B cell (primary cell): ENCODE measurements around the gene PRODH2. TPM values are rescaled to one million over a fixed set of nuclear protein-coding genes. Genes with fewer than 3 reads are reported as not detected.

Experiments
- ATAC-seq: fragments of 200-7000 bp; cut with Tn5 transposase; one replicate; pipeline ENCODE4 v1.10.0; 2021; ENCODE audit warnings: low read depth, mild to moderate bottlenecking, moderate number of reproducible peaks, moderate library complexity
- CTCF ChIA-PET: fragments of 350-600 bp; sonication (Branson Sonifier 250); formaldehyde crosslinking; loops from one replicate; lab custom pipeline; 2021; ENCODE audit warnings: antibody characterized with exemption, inconsistent platforms; lab: Charles Lee
- POLR2A ChIA-PET: fragments of 350-600 bp; sonication (Branson Sonifier 250); formaldehyde crosslinking; loops from one replicate; lab custom pipeline; 2021; ENCODE audit warnings: antibody characterized with exemption; lab: Charles Lee
- DNase-seq: peaks from one replicate; pipeline ENCODE4 v3.0.0; 2013
- H2AFZ ChIP-seq: 2 replicates; pipeline ENCODE4 v1.6.1; 2012; ENCODE audit warnings: mild to moderate bottlenecking, low read depth, low read length; ENCODE audit not compliant: insufficient read depth, poor library complexity, severe bottlenecking
- H3K27ac ChIP-seq, 2 donors: 1 replicate in 1 of 2; 2 replicates in 1 of 2; pipeline ENCODE4 v1.5.1; 2012 to 2013; ENCODE audit warnings: low read length in 2 of 2, mild to moderate bottlenecking in 2 of 2, moderate library complexity in 1 of 2
- H3K27me3 ChIP-seq, 4 experiments: fragments of 200-600 bp in 1 of 4; sonication (generic) in 1 of 4; replicated peaks in 1 of 4; 1 replicate in 2 of 4; 2 replicates in 2 of 4; pipeline versions ENCODE4 v1.6.1 to v1.7.0; 2013 to 2016; ENCODE audit warnings: low read length in 3 of 4, mild to moderate bottlenecking in 2 of 4, mixed read lengths in 1 of 4, moderate library complexity in 1 of 4; ENCODE audit not compliant: insufficient read depth in 4 of 4, control insufficient read depth in 3 of 4; ENCODE audit errors: control extremely low read depth in 1 of 4
- H3K36me3 ChIP-seq, 2 experiments: replicated peaks in 1 of 2; 1 replicate in 1 of 2; 2 replicates in 1 of 2; pipeline versions ENCODE4 v1.6.1 to v1.7.1; 2013; ENCODE audit warnings: low read length in 1 of 2; ENCODE audit not compliant: insufficient read depth in 2 of 2, control insufficient read depth in 1 of 2; ENCODE audit errors: control extremely low read depth in 1 of 2, extremely low read depth in 1 of 2
- H3K4me1 ChIP-seq, 2 donors: fragments of 200-600 bp in 1 of 2; sonication (generic) in 1 of 2; 1 replicate in 1 of 2; 2 replicates in 1 of 2; pipeline versions ENCODE4 v1.5.1 to v1.6.1; 2013 to 2017; ENCODE audit warnings: low read length in 2 of 2; ENCODE audit not compliant: control insufficient read depth in 2 of 2, insufficient read depth in 2 of 2
- H3K4me2 ChIP-seq: replicated peaks from 2 replicates; pipeline ENCODE3; 2012; ENCODE audit warnings: mild to moderate bottlenecking, low read depth, low read length; ENCODE audit not compliant: poor library complexity, severe bottlenecking
- H3K4me3 ChIP-seq, 5 experiments: fragments of 200-600 bp in 1 of 5; sonication (generic) in 1 of 5; 1 replicate in 3 of 5; 2 replicates in 2 of 5; pipeline versions ENCODE4 v1.5.1 to v1.7.0; 2011 to 2016; ENCODE audit warnings: low read length in 4 of 5, mild to moderate bottlenecking in 4 of 5, low read depth in 2 of 5, control low read depth in 1 of 5, moderate library complexity in 1 of 5; ENCODE audit not compliant: insufficient read depth in 1 of 5; ENCODE audit errors: control extremely low read depth in 1 of 5, extremely low read depth in 1 of 5
- H3K79me2 ChIP-seq: fragments of 200-600 bp; sonication (generic); one replicate; pipeline ENCODE4 v1.6.0; 2016; ENCODE audit warnings: low read length; ENCODE audit not compliant: control insufficient read depth, insufficient read depth
- H3K9ac ChIP-seq: fragments of 200-600 bp; sonication (generic); 2 replicates; pipeline ENCODE4 v1.6.1; 2017; ENCODE audit warnings: mild to moderate bottlenecking, low read length, moderate library complexity
- H3K9me3 ChIP-seq, 3 donors: one replicate each; pipeline versions ENCODE4 v1.6.1 to v1.7.1; 2013; ENCODE audit warnings: low read length in 2 of 3; ENCODE audit not compliant: control insufficient read depth in 2 of 3, insufficient read depth in 1 of 3; ENCODE audit errors: control extremely low read depth in 1 of 3
- H4K20me1 ChIP-seq: 2 replicates; pipeline ENCODE4 v1.6.0; 2012; ENCODE audit warnings: mild to moderate bottlenecking, low read length; ENCODE audit not compliant: insufficient read depth, control insufficient read depth, poor library complexity, severe bottlenecking
- H3K27ac Mint-ChIP-seq: one replicate; pipeline ENCODE4 v1.8.0; 2021; ENCODE audit warnings: mixed read lengths
- H3K27me3 Mint-ChIP-seq: one replicate; pipeline ENCODE4 v1.8.0; 2021; ENCODE audit warnings: mixed read lengths
- H3K4me1 Mint-ChIP-seq: one replicate; pipeline ENCODE4 v1.8.0; 2021; ENCODE audit warnings: mixed read lengths
- H3K4me3 Mint-ChIP-seq: one replicate; pipeline ENCODE4 v1.8.0; 2021; ENCODE audit warnings: mixed read lengths
- H3K9me3 Mint-ChIP-seq: one replicate; pipeline ENCODE4 v1.8.0; 2022; ENCODE audit warnings: mixed read lengths; ENCODE audit not compliant: insufficient read depth
- EZH2 ChIP-seq: IDR thresholded peaks from 2 replicates; pipeline ENCODE4 v1.6.1; 2012; ENCODE audit warnings: borderline replicate concordance, low read depth, mild to moderate bottlenecking, moderate library complexity, low read length; ENCODE audit not compliant: insufficient read depth, poor library complexity, severe bottlenecking
- WGBS: methylation state at CpG from one replicate; pipeline ENCODE4 v1.1.5; 2013; ENCODE audit warnings: missing lambda C conversion rate; ENCODE audit not compliant: insufficient coverage; 5-methylcytosine and 5-hydroxymethylcytosine counted together
- intact Hi-C: fragments of 100-400 bp; cut with micrococcal nuclease; formaldehyde crosslinking; loops from one replicate; pipeline ENCODE4 v1.10.0; 2022
- polyA plus RNA-seq: library from polyadenylated mRNA; depleted of rRNA; stranded (reverse); fragments of >200 nt; gene quantifications from 2 replicates; pipeline ENCODE4 v1.2.3, GENCODE V29; 2012
- total RNA-seq, 2 donors: library from RNA; stranded (reverse); fragments of 120-200 nt in 1 of 2; gene quantifications; 1 replicate in 1 of 2; 2 replicates in 1 of 2; pipeline versions ENCODE4 v1.2.3 to v1.2.4, GENCODE V29; 2013 to 2022
- TF ChIP-seq, protein P1 (sequence below): fragments of 200-600 bp; IDR thresholded peaks from one replicate; pipeline ENCODE4 v1.8.0; 2022; ENCODE audit warnings: antibody characterized with exemption, mild to moderate bottlenecking

Gene PRODH2
- total and polyA plus RNA-seq, 2 donors (not counting 1 experiment from before 2014, with no cell fraction given): not detected

- H3K4me1 ChIP-seq: no peaks in the 10 kb centered on the region
- CTCF ChIA-PET: no interaction called here
These were observed 21.4 kb downstream of the PRODH2 start for GRCh38 chr19:35790981-35791813.

More at GRCh38 chr19:35790981-35791813, 21.4 kb downstream of the PRODH2 start:
- intact Hi-C loops: no loop called here
- no peak overlapping the region for H3K9ac ChIP-seq
- no peaks in the 10 kb centered on the region for H3K36me3 ChIP-seq
- H3K4me3 ChIP-seq: no peak overlapping the region
- H3K27me3 ChIP-seq: no peaks in the 10 kb centered on the region
- no peak overlapping the region for H3K27ac Mint-ChIP-seq
- TF ChIP-seq, protein P1, sequence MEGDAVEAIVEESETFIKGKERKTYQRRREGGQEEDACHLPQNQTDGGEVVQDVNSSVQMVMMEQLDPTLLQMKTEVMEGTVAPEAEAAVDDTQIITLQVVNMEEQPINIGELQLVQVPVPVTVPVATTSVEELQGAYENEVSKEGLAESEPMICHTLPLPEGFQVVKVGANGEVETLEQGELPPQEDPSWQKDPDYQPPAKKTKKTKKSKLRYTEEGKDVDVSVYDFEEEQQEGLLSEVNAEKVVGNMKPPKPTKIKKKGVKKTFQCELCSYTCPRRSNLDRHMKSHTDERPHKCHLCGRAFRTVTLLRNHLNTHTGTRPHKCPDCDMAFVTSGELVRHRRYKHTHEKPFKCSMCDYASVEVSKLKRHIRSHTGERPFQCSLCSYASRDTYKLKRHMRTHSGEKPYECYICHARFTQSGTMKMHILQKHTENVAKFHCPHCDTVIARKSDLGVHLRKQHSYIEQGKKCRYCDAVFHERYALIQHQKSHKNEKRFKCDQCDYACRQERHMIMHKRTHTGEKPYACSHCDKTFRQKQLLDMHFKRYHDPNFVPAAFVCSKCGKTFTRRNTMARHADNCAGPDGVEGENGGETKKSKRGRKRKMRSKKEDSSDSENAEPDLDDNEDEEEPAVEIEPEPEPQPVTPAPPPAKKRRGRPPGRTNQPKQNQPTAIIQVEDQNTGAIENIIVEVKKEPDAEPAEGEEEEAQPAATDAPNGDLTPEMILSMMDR: no peak
- TF ChIP-seq EZH2: no peak
- no peaks in the 10 kb centered on the region for H3K9me3 ChIP-seq
- H2AFZ ChIP-seq: no peak overlapping the region
- WGBS: 77% methylated on average over 20 of the region's 20 CpGs
- peaks cover 11% of the 10 kb centered on the region for H3K27me3 Mint-ChIP-seq
- POLR2A ChIA-PET: no interaction called here
- H3K4me3 Mint-ChIP-seq: no peak overlapping the region
- H3K9me3 Mint-ChIP-seq: no peaks in the 10 kb centered on the region
- ATAC-seq (no peak), DNase-seq (no peak)
- no peak overlapping the region for H3K4me2 ChIP-seq
- H4K20me1 ChIP-seq: no peaks in the 10 kb centered on the region
- no peaks in the 10 kb centered on the region for H3K79me2 ChIP-seq
- no peaks in the 10 kb centered on the region for H3K4me1 Mint-ChIP-seq
- no peak overlapping the region for H3K27ac ChIP-seq
